Fibroblast of lung (primary cell): ENCODE results near the gene ZNRF4.

Experiments used
- EZH2 ChIP-seq: IDR thresholded peaks from 2 replicates; pipeline ENCODE4 v1.5.1; 2012; ENCODE audit warnings: low read length, control low read depth, mild to moderate bottlenecking; ENCODE audit errors: missing control alignments
- TF ChIP-seq, protein P1 (sequence below), 2 donors: IDR thresholded peaks in 1 of 2; conservative IDR thresholded peaks in 1 of 2; 1 replicate in 1 of 2; 2 replicates in 1 of 2; pipeline ENCODE4 v1.5.1; 2011 to 2012; ENCODE audit warnings: low read length in 2 of 2, control low read depth in 1 of 2, inconsistent platforms in 1 of 2, low read depth in 1 of 2, mild to moderate bottlenecking in 1 of 2

- TF ChIP-seq, protein P1, sequence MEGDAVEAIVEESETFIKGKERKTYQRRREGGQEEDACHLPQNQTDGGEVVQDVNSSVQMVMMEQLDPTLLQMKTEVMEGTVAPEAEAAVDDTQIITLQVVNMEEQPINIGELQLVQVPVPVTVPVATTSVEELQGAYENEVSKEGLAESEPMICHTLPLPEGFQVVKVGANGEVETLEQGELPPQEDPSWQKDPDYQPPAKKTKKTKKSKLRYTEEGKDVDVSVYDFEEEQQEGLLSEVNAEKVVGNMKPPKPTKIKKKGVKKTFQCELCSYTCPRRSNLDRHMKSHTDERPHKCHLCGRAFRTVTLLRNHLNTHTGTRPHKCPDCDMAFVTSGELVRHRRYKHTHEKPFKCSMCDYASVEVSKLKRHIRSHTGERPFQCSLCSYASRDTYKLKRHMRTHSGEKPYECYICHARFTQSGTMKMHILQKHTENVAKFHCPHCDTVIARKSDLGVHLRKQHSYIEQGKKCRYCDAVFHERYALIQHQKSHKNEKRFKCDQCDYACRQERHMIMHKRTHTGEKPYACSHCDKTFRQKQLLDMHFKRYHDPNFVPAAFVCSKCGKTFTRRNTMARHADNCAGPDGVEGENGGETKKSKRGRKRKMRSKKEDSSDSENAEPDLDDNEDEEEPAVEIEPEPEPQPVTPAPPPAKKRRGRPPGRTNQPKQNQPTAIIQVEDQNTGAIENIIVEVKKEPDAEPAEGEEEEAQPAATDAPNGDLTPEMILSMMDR (conservative IDR thresholded peaks at IDR 0.05 in 1 of 2, IDR thresholded peaks at IDR 0.05 in 1 of 2; ENCODE audit: low read depth in 1 of 2, low read length in 2 of 2), result peak; percentile 18 to 53
- no peak for TF ChIP-seq EZH2
Observed at GRCh38 chr19:5480427-5480836, 25.2 kb downstream of the ZNRF4 start.
